ENCODE data around the gene C5orf52.

Gene C5orf52

DNA sequence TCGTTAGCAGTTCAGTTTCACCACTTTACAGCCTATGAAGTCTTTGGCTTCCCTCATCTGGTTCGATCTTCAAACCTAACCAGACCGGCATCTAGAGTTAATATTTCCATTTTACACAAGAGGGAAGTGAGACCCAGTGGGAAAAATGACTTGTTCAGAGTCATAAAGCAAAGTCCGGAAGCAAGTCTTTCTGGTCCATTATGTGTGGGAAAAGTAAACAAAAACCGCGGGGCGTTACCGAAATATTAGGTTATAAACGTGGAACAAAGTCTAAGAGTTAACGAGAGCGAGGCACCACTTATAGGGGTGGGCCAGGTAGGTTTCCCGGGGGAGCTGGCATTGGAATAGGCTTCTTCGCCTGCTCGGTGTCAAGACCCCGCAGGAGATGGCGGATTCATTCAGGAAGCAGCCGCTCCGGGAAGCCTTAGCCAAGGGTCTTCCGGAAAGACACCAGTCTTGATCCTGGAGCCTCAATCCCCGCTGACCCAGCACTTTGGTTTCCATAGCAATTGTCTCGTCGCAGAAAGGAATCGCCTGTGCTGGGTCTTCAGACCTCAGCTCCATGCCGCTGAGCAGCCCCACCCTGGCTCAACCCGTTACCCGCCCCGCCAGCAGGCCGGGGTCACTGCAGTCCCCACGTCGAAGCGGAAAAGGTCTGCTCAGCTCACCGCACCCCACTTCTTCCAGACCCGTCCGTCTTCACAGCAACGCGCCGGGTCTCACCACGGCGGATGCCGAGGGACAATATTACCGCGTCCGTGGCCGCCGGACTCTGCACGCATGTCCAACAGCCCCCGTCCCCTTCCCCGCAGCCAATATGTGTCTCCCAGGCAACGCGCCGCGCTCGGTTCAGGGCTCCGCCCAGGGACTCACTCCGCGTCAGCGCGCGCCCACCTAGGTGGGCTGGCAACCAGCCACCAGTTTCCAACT is at the start of gene C5orf52:
Gene C5orf52 (plus strand): TSS at position 872 of the 930 bp plus-strand sequence. CDS start 82 bp downstream, outside the sequence.
- Mint-ChIP-seq H3K9me3 (no peaks in the 10 kb centered on the region), H3K4me1 (ENCODE audit: low read depth) (peaks cover 28% of the 10 kb centered on the region), H3K27me3 (peaks cover 42% of the 10 kb centered on the region), H3K27ac (peak within 1 kb of the TSS; percentile 76), H3K36me3 (ENCODE audit: low read depth) (peaks cover under 1% of the 10 kb centered on the region), H3K4me3 (peak within 1 kb of the TSS; percentile 89)

DNA sequence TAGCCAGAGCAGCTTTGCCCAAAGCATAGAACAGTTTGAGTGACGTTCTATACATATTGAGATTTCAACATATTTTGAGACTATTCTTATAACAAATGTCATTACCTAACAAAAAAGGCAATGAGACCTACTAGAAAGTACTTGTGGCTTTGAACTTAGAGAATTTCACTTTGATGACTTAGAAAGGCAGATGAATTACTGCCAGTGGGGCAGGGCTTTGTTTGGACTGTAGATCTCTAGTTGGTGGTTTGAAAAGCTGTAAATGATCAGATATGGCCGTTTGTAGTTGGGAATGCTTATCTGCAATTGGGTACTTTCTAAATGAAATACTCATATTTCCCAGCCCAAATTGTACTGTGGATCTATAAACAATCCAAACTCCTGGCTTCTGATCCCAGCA is 47.2 kb upstream of the C5orf52 start:
- peaks cover 4% of the 10 kb centered on the region for H3K9me3 Mint-ChIP-seq
- H3K36me3 Mint-ChIP-seq (ENCODE audit: low read depth): no peaks in the 10 kb centered on the region
- peaks cover 3% of the 10 kb centered on the region for H3K27me3 Mint-ChIP-seq
- no peak overlapping the region for H3K27ac Mint-ChIP-seq
- H3K4me3 Mint-ChIP-seq: no peak overlapping the region
- H3K4me1 Mint-ChIP-seq (ENCODE audit: low read depth): no peaks in the 10 kb centered on the region

DNA sequence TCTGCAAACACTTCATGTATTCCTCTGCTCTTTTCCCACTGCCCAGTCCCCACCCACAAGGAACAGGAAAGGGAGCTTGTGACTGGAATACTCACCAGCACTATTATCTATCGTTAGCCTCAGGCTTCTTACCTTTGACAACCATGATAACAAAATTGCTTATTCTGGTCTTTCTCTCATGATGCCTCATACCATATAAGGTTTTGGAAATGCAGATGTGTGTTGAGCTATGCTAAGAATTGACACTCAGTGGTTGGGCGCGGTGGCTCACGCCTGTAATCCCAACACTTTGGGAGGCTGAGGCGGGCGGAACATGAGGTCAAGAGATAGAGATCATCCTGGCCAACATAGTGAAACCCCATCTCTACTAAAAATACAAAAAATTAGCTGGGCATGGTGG is 44.5 kb upstream of the C5orf52 start:
- Mint-ChIP-seq H3K9me3 (no peaks in the 10 kb centered on the region), H3K27ac (peak overlapping the region; percentile 15), H3K4me3 (no peak overlapping the region), H3K27me3 (peaks cover 3% of the 10 kb centered on the region), H3K4me1 (ENCODE audit: low read depth) (no peaks in the 10 kb centered on the region), H3K36me3 (ENCODE audit: low read depth) (no peaks in the 10 kb centered on the region)

DNA sequence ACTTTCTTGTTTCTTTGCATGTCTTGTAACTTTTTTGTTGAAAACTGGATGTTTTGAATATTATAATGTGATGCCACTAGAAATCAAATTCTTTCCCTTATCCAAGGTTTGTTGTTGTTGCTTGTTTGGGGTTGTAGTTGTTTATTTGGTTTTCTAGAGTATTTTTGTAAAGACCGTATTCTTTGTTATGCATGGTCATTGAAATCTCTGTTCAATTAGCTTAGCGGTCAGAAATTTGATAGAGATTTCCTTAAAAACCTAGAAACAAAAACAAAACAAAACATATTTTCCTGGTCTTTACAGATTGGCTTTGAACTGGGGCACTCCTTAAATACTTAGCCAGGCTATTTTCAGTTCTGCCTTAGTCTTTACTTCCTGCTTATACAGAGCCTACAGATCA is 41.0 kb upstream of the C5orf52 start:
- Mint-ChIP-seq H3K27me3 (no peaks in the 10 kb centered on the region), H3K4me1 (ENCODE audit: low read depth) (no peaks in the 10 kb centered on the region), H3K4me3 (no peak overlapping the region), H3K36me3 (ENCODE audit: low read depth) (no peaks in the 10 kb centered on the region), H3K27ac (no peak overlapping the region), H3K9me3 (no peaks in the 10 kb centered on the region)

DNA sequence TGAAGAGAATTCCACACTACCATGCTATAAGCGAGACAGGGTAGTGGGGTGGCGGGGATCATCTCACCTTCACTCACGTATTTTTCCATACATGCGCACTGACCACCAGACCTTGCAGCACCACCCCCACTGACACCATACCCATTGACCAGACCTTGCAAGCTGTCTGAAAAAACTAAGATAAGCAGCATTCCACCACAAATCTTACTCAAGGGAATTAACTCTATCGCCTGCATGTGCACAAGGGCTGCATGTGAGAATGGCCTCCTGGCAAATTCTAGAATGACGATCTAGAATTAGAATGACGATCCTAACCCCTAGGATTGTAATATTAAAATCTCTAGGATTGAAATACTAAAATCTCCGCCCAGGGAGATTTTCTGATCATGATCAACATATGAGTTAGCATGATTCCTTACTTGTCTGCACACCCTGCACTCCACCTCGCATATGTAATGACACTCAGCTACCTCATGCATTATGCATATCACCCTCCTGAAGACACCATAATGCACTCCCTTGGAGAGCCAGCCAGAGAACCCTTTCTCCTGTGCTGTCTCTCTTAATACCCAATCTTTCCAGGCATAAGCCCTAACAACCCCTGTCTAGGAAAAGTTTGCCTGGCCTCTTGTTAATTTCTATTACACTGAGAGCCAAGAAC is 30.8 kb upstream of the C5orf52 start:
- Mint-ChIP-seq H3K36me3 (ENCODE audit: low read depth) (no peaks in the 10 kb centered on the region), H3K4me1 (ENCODE audit: low read depth) (no peaks in the 10 kb centered on the region), H3K4me3 (no peak overlapping the region), H3K27me3 (no peaks in the 10 kb centered on the region), H3K27ac (no peak overlapping the region), H3K9me3 (no peaks in the 10 kb centered on the region)

DNA sequence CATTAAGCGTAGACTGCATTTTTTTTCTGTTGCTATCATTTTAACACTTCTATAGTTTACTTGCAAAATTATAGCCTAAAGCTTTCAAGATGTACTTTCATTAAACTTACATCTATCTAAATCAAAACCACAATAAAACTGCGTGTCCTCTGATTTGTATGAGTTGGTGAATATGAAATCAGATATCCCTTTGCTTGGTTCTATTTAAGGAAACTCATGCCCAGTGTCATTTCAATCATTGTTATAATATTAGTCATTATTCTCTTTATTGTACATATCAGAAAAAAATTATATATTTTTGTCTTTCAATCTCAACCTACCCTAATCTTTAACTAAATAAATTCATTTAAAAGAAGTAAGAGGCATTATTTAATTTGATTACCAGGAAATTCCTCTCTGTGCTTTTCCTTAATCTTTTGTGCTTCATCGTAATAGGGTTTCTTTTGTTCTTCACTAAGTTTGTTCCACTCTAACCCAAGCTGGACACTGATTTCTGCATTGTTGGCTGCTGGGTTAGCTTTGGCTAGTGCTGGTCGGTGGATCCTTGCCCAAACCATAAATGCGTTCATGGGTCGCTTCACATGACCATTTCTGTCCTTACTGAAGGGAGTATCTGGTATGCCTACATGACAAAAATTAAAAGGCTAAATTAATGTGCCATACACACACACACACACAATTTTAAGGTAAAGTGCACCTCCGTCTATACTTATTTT is 22.9 kb upstream of the C5orf52 start:
- H3K4me3 Mint-ChIP-seq: no peak overlapping the region
- H3K27ac Mint-ChIP-seq: no peak overlapping the region
- H3K9me3 Mint-ChIP-seq: peaks cover 11% of the 10 kb centered on the region
- H3K4me1 Mint-ChIP-seq (ENCODE audit: low read depth): peaks cover 17% of the 10 kb centered on the region
- peaks cover 12% of the 10 kb centered on the region for H3K36me3 Mint-ChIP-seq (ENCODE audit: low read depth)
- no peaks in the 10 kb centered on the region for H3K27me3 Mint-ChIP-seq

DNA sequence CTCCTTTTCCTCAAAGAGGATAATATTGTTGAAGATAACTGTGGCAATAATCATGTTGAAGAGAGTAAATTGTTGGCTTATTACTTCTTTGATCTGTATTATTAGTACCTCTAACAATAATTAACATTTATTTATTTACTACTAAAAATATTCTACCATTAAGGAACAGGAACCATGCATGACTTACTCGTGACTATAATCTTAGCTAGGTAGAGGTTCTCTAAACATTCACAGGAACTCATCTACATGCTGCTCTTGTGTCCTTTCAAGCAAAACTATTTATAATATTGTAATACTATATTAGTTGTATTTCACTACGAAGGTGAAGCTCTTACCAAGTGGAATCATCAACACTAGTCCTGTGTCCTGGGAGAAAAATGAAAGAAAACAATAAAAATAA is 22.2 kb upstream of the C5orf52 start:
- Mint-ChIP-seq H3K36me3 (ENCODE audit: low read depth) (peaks cover 16% of the 10 kb centered on the region), H3K4me3 (no peak overlapping the region), H3K27ac (no peak overlapping the region), H3K27me3 (no peaks in the 10 kb centered on the region), H3K9me3 (peaks cover 14% of the 10 kb centered on the region), H3K4me1 (ENCODE audit: low read depth) (peaks cover 17% of the 10 kb centered on the region)

DNA sequence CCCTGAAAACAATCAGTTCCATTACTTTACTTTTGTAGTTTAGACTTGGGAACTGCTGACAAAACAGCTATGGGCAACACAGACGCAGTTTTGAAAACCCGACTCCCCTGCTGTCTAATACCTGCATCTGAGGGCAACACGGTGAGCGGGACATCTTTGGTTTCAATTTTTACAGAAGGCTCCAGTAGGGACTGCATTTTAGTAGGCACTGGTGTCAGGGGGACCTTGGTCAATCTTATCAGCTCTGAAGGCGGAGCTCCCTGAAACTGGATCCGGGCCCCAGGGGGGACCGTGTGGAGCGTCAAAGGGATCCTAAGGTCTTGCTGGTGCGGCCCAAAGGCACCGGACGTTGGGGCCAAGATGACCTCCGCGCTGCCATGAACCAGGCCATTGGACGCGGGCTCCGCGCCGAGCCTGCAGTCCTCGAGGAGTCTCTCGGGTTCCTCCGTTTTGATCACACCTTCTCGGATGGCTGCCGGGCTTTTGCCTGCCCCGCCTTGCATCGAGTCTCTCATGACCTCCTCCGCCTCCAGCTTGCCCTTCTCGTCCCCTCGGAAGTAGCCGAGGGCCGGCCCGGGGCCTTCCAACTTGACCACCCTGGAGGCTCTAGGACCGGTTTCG is 20.2 kb upstream of the C5orf52 start:
- Mint-ChIP-seq H3K4me1 (ENCODE audit: low read depth) (peaks cover 17% of the 10 kb centered on the region), H3K4me3 (no peak overlapping the region), H3K27me3 (no peaks in the 10 kb centered on the region), H3K27ac (no peak overlapping the region), H3K36me3 (ENCODE audit: low read depth) (peaks cover 19% of the 10 kb centered on the region), H3K9me3 (peaks cover 31% of the 10 kb centered on the region)

DNA sequence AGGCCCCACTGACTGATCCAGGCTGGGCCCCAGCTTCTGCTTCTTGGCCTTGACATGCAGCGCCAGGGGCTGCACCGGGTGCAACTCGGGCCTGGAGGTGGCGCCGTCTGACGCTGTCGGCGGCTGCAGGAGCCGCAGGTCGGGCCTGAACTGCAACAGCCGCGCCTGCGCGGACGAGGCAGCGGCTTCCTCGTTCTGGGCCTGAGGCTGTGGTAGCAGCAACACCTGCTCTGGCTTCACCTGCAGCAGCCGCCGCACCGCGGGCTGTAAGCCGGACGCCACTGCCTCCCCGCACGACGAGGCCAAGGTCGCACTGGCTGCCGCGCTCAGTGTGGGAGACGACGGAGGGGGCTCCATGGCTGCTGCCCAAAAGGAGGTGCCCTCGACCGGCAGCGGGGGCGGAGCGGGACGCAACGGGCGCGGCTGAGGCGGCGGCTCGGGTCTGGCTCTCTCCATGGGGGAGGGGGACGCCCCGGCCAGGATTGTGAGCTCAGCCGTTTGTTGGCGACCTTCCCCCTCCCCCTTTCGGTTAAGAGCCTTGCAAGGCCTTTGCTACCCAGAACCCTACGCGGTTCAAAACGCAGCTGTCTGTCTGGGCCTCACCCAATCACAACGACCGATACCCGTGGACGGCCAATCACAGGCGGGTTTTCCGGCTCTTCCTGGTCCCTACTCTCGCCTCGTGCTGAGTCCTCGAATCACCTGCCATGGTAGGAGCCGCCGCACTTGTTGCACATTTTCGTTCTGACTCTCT is 19.5 kb upstream of the C5orf52 start:
- Mint-ChIP-seq H3K9me3 (peaks cover 37% of the 10 kb centered on the region), H3K4me3 (peak overlapping the region; percentile 68), H3K36me3 (ENCODE audit: low read depth) (peaks cover 24% of the 10 kb centered on the region), H3K27ac (peak overlapping the region; percentile 61), H3K4me1 (ENCODE audit: low read depth) (peaks cover 17% of the 10 kb centered on the region), H3K27me3 (no peaks in the 10 kb centered on the region)

DNA sequence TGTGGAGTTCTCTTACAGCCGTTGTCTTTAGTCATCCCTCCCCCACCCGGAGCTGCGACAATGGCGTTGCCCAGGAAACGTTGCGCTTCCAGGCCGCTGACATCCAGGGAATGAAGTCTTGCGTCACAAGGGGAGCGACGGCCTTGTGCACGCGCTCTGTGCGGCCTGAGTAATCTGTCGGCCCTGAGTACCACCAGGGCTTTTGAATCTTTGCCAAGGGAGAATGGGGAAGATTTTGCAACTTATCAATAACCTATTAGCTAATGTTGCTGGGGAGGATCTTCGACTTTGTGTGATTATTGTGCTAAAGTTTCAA is 19.0 kb upstream of the C5orf52 start, which contains the start of gene SOX30:
Gene SOX30 (minus strand): TSS at position 62 of the 316 bp plus-strand sequence. CDS start 360 bp downstream, outside the sequence.
- Mint-ChIP-seq H3K4me3 (peak within 1 kb of the TSS; percentile 68), H3K9me3 (peaks cover 37% of the 10 kb centered on the region), H3K27ac (peak within 1 kb of the TSS; percentile 84), H3K36me3 (ENCODE audit: low read depth) (peaks cover 26% of the 10 kb centered on the region), H3K4me1 (ENCODE audit: low read depth) (peaks cover 17% of the 10 kb centered on the region), H3K27me3 (no peaks in the 10 kb centered on the region)

DNA sequence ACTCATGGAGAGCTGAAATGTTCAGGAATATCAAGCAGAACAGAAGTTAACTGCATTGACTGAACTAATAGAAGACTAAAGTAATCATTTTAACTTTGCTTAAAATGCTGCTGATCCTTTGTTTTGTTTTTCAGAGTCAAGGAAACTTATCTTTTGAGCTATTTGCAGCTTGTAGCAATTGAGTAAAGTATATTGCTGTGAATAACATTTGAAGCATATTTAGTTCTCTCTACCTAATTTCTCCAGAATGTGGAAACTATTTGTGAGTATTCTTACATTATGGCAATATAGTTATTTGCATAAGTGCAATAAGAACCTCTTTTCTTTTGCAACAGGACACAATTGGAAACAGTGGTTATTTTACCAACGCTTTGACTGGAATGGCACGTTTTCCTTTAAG is 13.8 kb upstream of the C5orf52 start:
- H3K4me1 Mint-ChIP-seq (ENCODE audit: low read depth): peaks cover 7% of the 10 kb centered on the region
- H3K36me3 Mint-ChIP-seq (ENCODE audit: low read depth): peaks cover 41% of the 10 kb centered on the region
- H3K4me3 Mint-ChIP-seq: no peak overlapping the region
- peaks cover 41% of the 10 kb centered on the region for H3K9me3 Mint-ChIP-seq
- no peaks in the 10 kb centered on the region for H3K27me3 Mint-ChIP-seq
- H3K27ac Mint-ChIP-seq: no peak overlapping the region

DNA sequence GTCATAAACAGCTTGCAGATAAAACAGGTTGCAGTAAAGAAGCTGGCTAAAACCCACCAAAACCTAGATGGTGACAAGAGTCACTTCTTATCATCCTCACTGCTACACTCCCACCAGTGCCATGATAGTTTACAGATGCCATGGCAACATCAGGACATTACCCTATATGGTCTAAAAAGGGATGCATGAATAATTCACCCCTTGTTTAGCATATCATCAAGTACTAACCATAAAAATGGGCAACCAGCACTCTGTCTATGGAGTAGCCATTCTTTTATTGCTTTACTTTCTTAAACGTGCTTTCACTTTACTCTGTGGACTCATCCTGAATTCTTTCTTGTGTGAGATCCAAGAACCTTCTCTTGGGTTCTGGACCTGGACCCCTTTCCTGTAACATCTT is 12.4 kb upstream of the C5orf52 start:
- Mint-ChIP-seq H3K36me3 (ENCODE audit: low read depth) (peaks cover 30% of the 10 kb centered on the region), H3K4me3 (no peak overlapping the region), H3K4me1 (ENCODE audit: low read depth) (no peaks in the 10 kb centered on the region), H3K9me3 (peaks cover 30% of the 10 kb centered on the region), H3K27me3 (no peaks in the 10 kb centered on the region), H3K27ac (no peak overlapping the region)

DNA sequence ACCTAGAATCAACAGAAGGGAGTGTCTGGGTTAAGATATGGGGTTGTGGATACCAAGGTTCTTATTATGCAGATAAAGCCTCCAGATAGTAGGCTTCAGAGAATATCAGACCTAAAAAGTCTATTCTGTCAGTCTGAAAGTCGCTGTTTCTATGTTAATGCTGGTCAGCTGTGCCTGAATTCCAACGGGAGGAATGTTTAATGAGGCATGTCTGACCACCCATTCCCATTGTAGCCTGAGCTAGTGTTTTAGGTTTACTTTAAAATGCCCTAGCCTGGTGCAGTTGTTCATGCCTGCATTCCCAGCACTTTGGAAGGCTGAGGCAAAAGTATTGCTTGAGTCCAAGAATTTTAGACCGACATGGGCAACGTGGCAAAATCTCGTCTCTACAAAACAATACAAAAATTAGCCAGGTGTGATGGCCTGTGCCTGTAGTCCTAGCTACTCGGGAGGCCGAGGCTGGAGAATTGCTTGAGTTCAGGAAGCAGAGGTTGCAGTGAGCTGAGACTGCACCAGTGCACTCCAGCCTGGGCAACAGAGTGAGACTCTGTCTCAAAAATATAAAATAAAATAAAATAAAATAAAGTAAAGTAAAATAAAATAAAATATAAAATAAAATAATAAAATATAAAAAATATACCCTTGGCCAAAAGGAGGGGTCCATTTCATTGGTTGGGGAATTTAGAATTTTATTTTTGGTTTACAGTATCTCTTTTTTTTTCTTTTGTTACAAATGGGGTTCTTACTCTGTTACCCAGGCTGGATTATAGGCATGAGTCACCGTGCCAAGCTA is 11.3 kb upstream of the C5orf52 start:
- Mint-ChIP-seq H3K27me3 (no peaks in the 10 kb centered on the region), H3K4me3 (no peak overlapping the region), H3K9me3 (peaks cover 24% of the 10 kb centered on the region), H3K36me3 (ENCODE audit: low read depth) (peaks cover 26% of the 10 kb centered on the region), H3K4me1 (ENCODE audit: low read depth) (no peaks in the 10 kb centered on the region), H3K27ac (no peak overlapping the region)
